Astrocyte (in vitro differentiated cells and primary cell): ENCODE measurements around the gene NKAIN2. TPM values are rescaled to one million over a fixed set of nuclear protein-coding genes. Genes with fewer than 3 reads are reported as not detected.

Source experiments
- DNase-seq: peaks from one replicate; pipeline ENCODE4 v3.0.0-alpha.2; 2010; ENCODE audit warnings: low read depth
- FAIRE-seq: peaks from 2 replicates; lab custom pipeline; 2011; peaks lifted over from hg19 to GRCh38; lab: Jason Lieb, UNC
- H2AFZ ChIP-seq: 2 replicates; pipeline ENCODE4 v1.6.0; 2012; ENCODE audit warnings: low read depth, low read length, inconsistent platforms
- H3K27ac ChIP-seq: 2 replicates; pipeline ENCODE4 v1.5.1; 2011; ENCODE audit warnings: low read depth, low read length, inconsistent platforms
- H3K27me3 ChIP-seq: 2 replicates; pipeline ENCODE4 v1.6.0; 2011; ENCODE audit warnings: low read length, inconsistent platforms; ENCODE audit not compliant: insufficient read depth
- H3K36me3 ChIP-seq: 2 replicates; pipeline ENCODE4 v1.5.1; 2011; ENCODE audit warnings: low read length, inconsistent platforms; ENCODE audit not compliant: insufficient read depth
- H3K4me1 ChIP-seq: 2 replicates; pipeline ENCODE4 v1.5.1; 2011; ENCODE audit warnings: low read length, inconsistent platforms; ENCODE audit not compliant: insufficient read depth
- H3K4me2 ChIP-seq: 2 replicates; pipeline ENCODE4 v1.6.0; 2012; ENCODE audit warnings: low read length, inconsistent platforms
- H3K4me3 ChIP-seq: 2 replicates; pipeline ENCODE4 v1.5.1; 2011; ENCODE audit warnings: low read depth, mild to moderate bottlenecking, low read length, inconsistent platforms; ENCODE audit not compliant: insufficient read depth
- H3K79me2 ChIP-seq: 2 replicates; pipeline ENCODE4 v1.6.0; 2012; ENCODE audit warnings: mild to moderate bottlenecking, low read length, inconsistent platforms; ENCODE audit not compliant: insufficient read depth
- H3K9ac ChIP-seq: 2 replicates; pipeline ENCODE4 v1.6.0; 2012; ENCODE audit warnings: mild to moderate bottlenecking, low read length, inconsistent platforms
- H3K9me3 ChIP-seq: 2 replicates; pipeline ENCODE4 v1.5.1; 2012; ENCODE audit warnings: low read depth, mild to moderate bottlenecking, low read length, inconsistent platforms; ENCODE audit not compliant: insufficient read depth
- H4K20me1 ChIP-seq: 2 replicates; pipeline ENCODE4 v1.6.0; 2012; ENCODE audit warnings: low read length, inconsistent platforms; ENCODE audit not compliant: insufficient read depth
- H3K27ac Mint-ChIP-seq: one replicate; pipeline ENCODE4 v1.8.0; 2021; ENCODE audit warnings: mild to moderate bottlenecking, mixed read lengths; ENCODE audit not compliant: unreplicated experiment
- H3K27me3 Mint-ChIP-seq: one replicate; pipeline ENCODE4 v1.8.0; 2021; ENCODE audit warnings: low read depth, mixed read lengths; ENCODE audit not compliant: unreplicated experiment
- H3K36me3 Mint-ChIP-seq: one replicate; pipeline ENCODE4 v1.8.0; 2021; ENCODE audit warnings: low read depth, mixed read lengths; ENCODE audit not compliant: unreplicated experiment
- H3K4me1 Mint-ChIP-seq: one replicate; pipeline ENCODE4 v1.8.0; 2021; ENCODE audit warnings: low read depth, mixed read lengths; ENCODE audit not compliant: unreplicated experiment
- H3K4me3 Mint-ChIP-seq: one replicate; pipeline ENCODE4 v1.8.0; 2021; ENCODE audit warnings: mild to moderate bottlenecking, moderate library complexity, mixed read lengths; ENCODE audit not compliant: unreplicated experiment
- H3K9me3 Mint-ChIP-seq: one replicate; pipeline ENCODE4 v1.8.0; 2021; ENCODE audit warnings: mild to moderate bottlenecking, mixed read lengths; ENCODE audit not compliant: unreplicated experiment
- CTCF ChIP-seq: IDR thresholded peaks from 2 replicates; pipeline ENCODE4 v1.5.1; 2011; ENCODE audit warnings: low read depth, mild to moderate bottlenecking, inconsistent platforms, low read length, moderate library complexity; ENCODE audit not compliant: insufficient read depth
- EZH2 ChIP-seq: IDR thresholded peaks from 2 replicates; pipeline ENCODE4 v1.6.1; 2012; ENCODE audit warnings: mild to moderate bottlenecking, low read length, inconsistent platforms; ENCODE audit not compliant: insufficient read depth
- total RNA-seq: library from RNA; stranded (reverse); gene quantifications from 2 replicates; pipeline ENCODE4 v1.2.1, GENCODE V29; 2021

The NKAIN2 gene
- total RNA-seq, 1 donor from 2014 or later: 0.07 TPM

- Histone ChIP-seq H3K9ac (no peak overlapping the region), H3K79me2 (no peaks in the 10 kb centered on the region), H3K36me3 (no peaks in the 10 kb centered on the region), H4K20me1 (no peaks in the 10 kb centered on the region), H3K4me1 (peaks cover 3% of the 10 kb centered on the region), H3K27ac (no peak overlapping the region), H3K27me3 (peaks cover 16% of the 10 kb centered on the region), H3K9me3 (no peaks in the 10 kb centered on the region), H2AFZ (no peak overlapping the region), H3K4me2 (no peak overlapping the region), H3K4me3 (no peak overlapping the region)
- Mint-ChIP-seq H3K4me1 (no peaks in the 10 kb centered on the region), H3K4me3 (no peak overlapping the region), H3K9me3 (no peaks in the 10 kb centered on the region), H3K36me3 (no peaks in the 10 kb centered on the region), H3K27ac (no peak overlapping the region), H3K27me3 (peaks cover 32% of the 10 kb centered on the region)
- no peak for FAIRE-seq
- no peak for TF ChIP-seq EZH2
- no peak for TF ChIP-seq CTCF
- DNase-seq: no peak
These were observed 2.6 kb upstream of the NKAIN2 start for GRCh38 chr6:123801067-123801466.

GRCh38 chr6:123802351-123802696 is 1.3 kb upstream of the NKAIN2 start:
- no peak overlapping the region for H3K27ac ChIP-seq
- no peak for TF ChIP-seq EZH2
- TF ChIP-seq CTCF: no peak
- no peak for FAIRE-seq
- H3K9ac ChIP-seq: peak overlapping the region; percentile 17
- Mint-ChIP-seq H3K4me3 (peak overlapping the region; percentile 85), H3K27ac (no peak overlapping the region), H3K27me3 (peaks cover 35% of the 10 kb centered on the region), H3K36me3 (no peaks in the 10 kb centered on the region), H3K4me1 (no peaks in the 10 kb centered on the region), H3K9me3 (no peaks in the 10 kb centered on the region)
- peak overlapping the region; percentile 83 for H2AFZ ChIP-seq
- no peaks in the 10 kb centered on the region for H4K20me1 ChIP-seq
- no peaks in the 10 kb centered on the region for H3K36me3 ChIP-seq
- peaks cover 16% of the 10 kb centered on the region for H3K27me3 ChIP-seq
- H3K4me1 ChIP-seq: peaks cover 3% of the 10 kb centered on the region
- peak overlapping the region; percentile 92 for H3K4me2 ChIP-seq
- H3K79me2 ChIP-seq: no peaks in the 10 kb centered on the region
- no peaks in the 10 kb centered on the region for H3K9me3 ChIP-seq
- DNase-seq: no peak
- H3K4me3 ChIP-seq: peak overlapping the region; percentile 56

DNA sequence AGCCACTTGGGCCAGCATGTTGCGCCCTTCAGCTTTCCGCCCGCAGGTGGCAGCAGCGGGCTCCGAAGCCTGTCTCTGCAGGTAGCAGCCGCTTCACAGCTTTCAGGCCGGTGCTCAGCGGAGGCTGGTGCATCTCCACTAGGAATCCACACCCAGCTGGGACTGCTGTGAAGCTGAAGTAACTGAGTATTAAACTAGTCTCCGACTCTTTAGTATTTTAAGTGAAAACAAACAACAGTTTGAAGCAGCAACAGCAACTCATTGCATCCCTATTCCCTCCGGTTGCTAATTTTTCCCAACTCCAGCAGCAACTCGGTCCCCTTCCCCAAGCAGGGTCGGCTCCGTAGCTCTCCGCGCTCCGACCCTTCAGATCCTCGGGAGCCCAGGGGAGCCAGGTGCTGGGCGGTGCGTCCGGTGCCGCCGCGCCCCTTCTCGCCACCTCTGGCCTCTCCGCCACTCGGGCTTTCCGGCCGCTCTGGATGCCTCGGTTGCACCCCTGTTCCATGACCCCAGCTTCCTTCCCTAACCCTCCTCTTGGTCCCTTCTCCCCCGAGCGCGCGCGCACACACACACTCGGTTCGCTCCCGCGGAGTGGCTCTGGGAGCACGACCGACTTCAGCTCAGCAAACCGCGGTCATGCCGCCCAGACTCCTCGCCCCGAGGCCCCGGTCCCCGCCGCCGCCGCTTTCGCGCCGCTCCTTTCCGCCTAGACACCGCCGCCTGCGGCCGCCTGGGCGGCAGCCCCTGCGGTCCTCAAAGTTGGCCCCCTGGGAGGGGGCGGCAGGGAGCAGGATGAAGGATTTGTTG is 765 bp upstream of the NKAIN2 start:
- Histone ChIP-seq H2AFZ (peak overlapping the region; percentile 83), H3K27ac (no peak overlapping the region), H3K36me3 (no peaks in the 10 kb centered on the region), H3K9me3 (no peaks in the 10 kb centered on the region), H3K4me3 (peak overlapping the region; percentile 56), H3K4me1 (peaks cover 3% of the 10 kb centered on the region), H3K9ac (peak overlapping the region; percentile 17), H3K79me2 (no peaks in the 10 kb centered on the region), H4K20me1 (no peaks in the 10 kb centered on the region), H3K4me2 (peak overlapping the region; percentile 92), H3K27me3 (peaks cover 20% of the 10 kb centered on the region)
- Mint-ChIP-seq H3K4me1 (no peaks in the 10 kb centered on the region), H3K36me3 (no peaks in the 10 kb centered on the region), H3K4me3 (peak overlapping the region; percentile 85), H3K9me3 (no peaks in the 10 kb centered on the region), H3K27me3 (peaks cover 35% of the 10 kb centered on the region), H3K27ac (no peak overlapping the region)
- TF ChIP-seq EZH2 (peak; percentile 46), CTCF (peak; percentile 74)
- DNase-seq (peak; percentile 55), FAIRE-seq (no peak)
